Dermis blood vessel endothelial cell (primary cell): ENCODE results near the gene SMC1A. TPM values are rescaled to one million over a fixed set of nuclear protein-coding genes. Genes with fewer than 3 reads are reported as not detected.
"Not testable (repeated sequence)": the region's sequence is repeated elsewhere in the genome, so short reads cannot be mapped to it uniquely, and the experiment has no call there.

Experiments used
- DNase-seq: peaks from one replicate; pipeline ENCODE4 v3.0.0; 2010
- total RNA-seq: library from RNA; depleted of rRNA; stranded (reverse); fragments of >200 nt; gene quantifications from 2 replicates; pipeline ENCODE4 v1.2.3, GENCODE V29; 2014

Gene SMC1A
- total RNA-seq, 1 donor from 2014 or later, result 16.5 TPM

- no peak for DNase-seq
Measured at GRCh38 chrX:53421772-53422085, 725 bp downstream of the SMC1A start.

DNA sequence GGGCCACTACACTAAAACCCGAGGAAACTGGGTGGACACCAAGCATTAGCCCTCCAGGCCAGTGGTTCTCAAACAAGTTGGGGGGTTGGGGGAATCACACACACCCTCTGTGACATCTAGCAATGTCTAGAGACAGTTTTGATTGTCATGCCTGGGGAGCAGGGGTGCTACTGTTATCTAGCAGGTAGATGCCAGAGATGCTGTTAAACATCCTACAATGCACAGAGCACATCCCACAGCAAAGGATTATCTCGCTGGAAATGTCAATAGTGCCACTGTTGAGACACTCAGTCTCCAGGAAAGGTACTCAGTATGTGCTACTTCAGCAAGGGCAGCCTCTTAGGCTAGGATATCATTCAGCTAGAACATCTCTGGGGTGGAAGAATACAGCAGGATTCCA lies 1.3 kb downstream of the SMC1A start:
- no peak for DNase-seq

GRCh38 chrX:53420351-53420750 lies 2.1 kb downstream of the SMC1A start:
- DNase-seq, result not testable (repeated sequence)

DNA sequence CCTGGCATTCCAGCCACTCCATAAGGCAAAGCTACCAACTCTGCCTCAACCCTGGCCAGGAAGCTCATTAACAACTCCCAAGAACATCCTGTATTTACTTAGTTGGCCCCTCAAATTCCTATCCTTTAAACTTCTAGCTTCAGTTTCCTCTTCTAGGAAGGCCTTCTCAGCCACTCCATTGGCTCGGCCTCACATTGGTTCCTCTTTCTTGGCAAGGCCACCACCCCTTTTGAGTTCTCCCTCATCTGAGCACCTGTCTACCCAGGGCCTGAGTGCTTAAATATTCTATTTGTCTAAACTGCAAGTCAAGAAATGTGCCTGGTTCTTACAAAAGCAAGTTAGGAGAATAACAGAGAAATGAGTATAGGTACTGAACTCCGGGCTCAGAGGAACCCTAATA lies 10.0 kb downstream of the SMC1A start:
- no peak for DNase-seq

- no peak for DNase-seq
Measured at GRCh38 chrX:53403535-53403934, 18.9 kb downstream of the SMC1A start.

DNA sequence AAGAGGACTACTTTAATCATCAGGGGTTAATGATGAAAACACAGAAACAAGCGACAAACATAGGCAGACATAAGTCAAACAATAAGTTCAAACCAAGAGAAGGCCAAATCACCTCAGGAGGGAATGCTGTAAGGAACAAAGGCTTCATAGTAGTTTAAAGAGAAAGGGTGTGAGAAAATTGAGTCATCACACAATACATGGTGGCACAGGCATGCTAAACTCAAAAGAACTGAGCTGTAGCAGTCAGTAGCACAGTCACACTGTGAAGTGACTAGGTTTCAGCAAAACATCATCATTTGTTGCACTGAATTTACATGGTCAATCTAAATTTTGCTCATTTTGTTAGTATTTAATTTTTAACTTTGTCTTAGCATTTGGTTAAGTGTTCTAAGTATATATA lies 24.2 kb downstream of the SMC1A start:
- no peak for DNase-seq

DNA sequence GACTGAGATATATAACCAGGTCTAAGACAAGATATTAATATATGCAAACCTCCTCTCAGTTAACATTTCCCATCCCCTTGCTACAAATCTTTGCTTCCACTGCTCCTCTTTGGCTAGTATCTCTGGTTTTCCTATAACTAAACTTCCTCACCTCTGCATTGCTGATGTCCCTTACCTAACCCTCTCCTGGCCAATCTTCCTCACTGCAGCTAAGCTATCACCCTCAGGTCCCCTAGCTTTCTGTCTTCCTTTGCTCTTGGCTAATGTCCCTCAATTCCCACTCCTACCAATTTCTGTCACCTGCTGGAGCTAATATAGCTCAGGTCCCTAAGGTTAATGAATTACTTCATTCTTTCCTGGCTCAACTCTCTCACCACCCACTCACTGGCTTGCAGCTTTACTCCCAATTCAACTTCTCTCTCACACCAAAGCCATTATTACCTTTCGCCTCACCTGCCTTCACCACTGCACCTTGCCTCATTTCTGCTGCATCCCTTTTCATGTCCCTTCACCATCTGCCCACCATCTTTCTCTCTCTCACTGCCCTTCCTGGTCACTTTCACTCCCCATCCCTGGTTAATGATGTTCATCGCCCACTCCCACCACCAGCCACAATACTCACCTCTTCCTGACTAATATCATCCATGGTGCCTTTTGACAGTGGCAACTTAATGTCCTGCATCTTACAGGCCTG lies 26.7 kb downstream of the SMC1A start:
- DNase-seq, result no peak

DNA sequence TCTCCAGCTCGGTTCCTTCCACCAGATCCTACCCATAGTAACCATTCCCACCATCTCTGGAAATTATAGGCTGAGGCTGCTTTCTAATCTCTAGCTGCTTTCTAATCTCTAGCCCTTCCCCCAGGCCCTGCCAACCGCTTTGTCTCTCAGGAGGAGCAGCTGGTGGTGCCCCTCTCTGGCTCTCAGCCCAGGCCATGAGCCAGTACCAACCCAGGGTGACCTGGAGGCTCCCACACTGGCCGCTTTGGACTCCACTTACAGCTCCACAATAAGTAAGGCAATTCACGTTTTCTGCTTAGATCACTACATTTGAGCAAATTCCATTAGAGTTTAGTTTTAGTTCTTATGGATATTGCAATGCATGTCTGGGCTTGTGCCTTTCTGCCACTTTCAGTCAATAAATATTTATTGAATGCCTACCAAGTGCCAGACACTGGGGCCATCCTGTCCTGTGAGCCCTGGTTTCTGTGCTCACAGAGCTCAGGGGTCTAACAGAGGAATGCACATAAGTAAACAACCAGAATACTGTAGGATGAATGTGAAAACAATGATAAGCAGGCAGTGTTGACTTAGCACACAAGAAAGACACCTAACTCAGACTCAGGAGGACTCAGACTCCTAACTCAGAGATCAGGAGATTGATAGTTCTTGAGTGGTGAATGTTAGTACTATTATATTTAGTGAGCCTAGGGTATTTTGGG lies 38.9 kb downstream of the SMC1A start:
- DNase-seq, result no peak

DNA sequence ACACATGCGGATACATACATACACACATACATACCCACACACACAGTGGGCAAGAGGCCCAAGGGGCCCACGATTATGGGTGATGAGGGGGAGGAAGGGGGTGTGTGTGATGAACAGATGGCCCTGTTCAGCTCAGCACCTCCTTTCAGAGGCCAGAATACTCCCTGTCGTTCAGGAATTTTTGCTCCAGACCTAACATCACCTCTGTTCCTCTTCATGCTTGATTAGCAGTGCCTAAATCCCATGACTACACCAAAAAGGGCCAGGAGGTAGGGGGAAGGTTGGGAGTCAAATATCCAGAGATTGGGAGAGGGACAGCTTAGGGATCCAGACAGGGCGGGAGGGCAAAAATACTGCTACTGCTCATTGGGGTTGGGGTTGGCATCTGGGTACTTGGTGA lies 42.7 kb downstream of the SMC1A start:
- no peak for DNase-seq

DNA sequence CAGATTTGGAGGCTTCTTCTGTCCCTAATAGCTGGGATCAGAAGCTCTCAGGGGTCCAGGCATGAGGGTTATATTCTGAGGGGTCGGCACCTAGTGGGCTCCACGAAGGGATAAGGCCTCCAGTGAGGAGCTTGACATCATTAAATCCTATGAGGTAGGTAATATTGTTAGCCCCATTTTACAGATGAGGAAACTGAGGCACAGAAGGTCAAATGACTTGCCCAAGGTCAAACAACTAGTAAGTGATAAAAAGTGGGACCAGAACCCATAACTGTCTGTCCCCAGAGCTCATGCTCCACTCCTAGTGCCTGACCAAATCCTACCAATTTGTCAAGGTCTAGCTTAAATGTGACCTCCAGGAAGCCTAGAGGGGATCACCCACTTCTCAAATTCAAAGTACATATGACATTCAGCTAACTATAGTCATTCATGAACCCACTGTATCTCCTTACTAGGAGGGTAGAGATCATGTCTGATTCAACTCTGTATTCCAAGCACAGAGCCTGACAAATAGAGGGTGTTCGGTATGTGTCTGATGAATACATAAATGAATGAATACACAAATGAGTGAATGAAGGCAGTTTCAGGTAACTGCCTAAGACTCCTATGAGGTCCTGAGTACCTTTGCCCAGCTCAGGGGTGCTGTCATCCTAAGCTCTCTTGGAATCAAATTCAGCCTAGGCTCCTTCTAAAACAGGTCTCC lies 43.3 kb downstream of the SMC1A start:
- DNase-seq, result no peak

GRCh38 chrX:53377464-53377863 lies 45.0 kb downstream of the SMC1A start:
- no peak for DNase-seq

- no peak for DNase-seq
Measured at GRCh38 chrX:53376888-53377287, 45.6 kb downstream of the SMC1A start.

DNA sequence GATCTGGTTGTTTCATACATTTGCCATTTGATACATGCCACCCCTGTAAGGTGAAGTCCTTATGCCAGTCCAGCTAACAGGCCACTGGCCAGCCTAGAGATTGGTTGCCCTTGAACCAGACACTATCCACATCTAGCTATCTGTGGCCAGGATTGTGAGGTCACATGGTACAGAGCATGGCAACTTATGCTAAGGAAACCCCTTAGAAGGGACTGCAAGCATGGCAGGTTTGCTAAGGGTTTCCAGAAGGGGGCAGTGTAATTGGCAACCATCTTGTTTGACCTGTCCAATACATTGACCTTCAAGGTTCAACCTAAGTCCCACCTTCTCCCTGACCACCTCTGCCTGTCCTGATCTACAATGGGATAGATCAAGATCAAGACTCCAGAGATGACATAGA lies 47.5 kb downstream of the SMC1A start:
- no peak for DNase-seq

DNA sequence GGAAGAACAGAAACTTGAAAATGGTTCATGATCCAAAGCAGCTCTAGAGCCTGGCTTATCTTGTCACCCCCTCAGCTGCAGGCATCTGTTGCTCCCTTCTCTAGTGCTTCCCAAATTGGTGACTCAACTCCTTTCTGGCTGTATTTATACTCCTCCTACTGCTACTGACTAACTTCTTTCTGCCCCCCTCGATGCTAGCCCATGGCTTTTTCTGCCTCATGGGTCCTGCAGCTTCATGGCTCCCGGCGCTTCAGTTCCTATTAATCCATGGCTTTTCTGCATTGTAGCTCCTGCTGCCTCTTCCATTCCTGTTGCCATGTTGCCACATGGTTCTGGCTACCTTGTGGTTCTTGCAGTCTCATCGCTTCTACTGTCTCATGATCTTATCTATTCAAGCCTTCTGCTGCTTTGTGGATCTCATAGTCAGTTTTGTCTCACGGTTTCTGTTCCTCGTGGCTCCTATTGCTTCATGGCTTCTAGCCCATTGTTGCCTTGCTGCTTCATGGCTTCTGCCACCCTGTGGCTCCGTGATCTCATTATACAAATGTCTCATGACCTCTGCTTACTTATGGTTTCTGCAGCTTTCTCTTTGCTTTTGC lies 48.1 kb downstream of the SMC1A start:
- no peak for DNase-seq

DNA sequence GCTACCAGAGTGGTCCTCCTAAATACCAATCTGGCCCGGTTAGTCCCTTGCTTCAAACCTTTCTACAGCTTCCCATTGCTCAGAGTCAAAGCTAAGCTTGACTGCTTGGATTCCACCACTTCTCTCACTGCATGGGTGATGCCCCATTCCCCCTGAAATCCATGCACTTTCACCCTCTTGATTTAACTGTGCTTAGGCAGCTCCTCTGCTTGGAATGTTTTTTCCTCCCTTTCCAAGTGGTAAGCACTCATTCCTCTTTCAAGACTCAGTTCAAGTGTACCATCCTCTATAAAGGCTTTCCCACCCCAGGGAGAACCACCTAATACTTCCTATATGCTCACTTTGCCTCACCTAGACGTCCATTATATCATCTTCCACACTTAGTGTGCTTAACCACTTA lies 49.1 kb downstream of the SMC1A start:
- DNase-seq, result no peak

DNA sequence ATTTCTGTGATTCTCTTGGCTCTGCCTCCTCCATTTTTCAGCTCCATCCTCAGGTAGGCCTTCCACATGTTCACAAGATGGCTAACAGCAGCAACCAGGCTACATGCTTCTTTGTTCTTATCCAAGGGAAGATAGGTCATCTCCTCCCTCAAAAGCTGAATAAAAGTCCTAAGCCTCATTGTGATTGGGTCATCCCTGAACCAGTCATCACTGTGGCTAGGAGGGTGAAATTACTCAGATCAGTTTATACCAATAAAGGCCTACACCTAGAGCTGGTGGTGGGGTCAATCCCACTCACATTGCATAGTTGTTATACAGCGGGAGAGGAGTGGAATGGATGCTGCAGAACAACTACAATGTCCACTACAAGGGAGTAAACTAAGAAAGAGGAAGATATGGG lies 56.0 kb downstream of the SMC1A start:
- not testable (repeated sequence) for DNase-seq

DNA sequence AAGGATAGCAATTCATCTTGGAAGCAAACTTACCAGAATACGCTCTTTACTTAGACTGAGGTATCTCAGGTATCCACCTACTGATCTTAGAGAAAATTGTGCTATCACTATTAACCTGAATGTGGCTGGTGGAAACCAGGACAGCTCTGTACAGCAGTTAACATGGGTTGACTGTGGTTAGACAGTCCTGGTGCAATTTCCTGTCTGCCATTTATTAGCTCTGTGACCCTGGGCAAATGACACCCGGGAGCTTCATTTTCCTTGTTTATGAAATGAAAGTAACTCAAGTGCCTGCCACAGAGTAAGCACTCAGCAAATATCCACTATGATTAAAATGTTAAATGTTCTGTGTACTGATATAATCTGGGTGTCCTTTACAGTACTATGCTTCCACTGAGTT lies 60.0 kb downstream of the SMC1A start:
- no peak for DNase-seq

- DNase-seq, result peak; percentile 20
Measured at GRCh38 chrX:53357799-53358530, 64.5 kb downstream of the SMC1A start.

GRCh38 chrX:53356186-53356585 lies 66.3 kb downstream of the SMC1A start:
- DNase-seq, result peak; percentile 3

DNA sequence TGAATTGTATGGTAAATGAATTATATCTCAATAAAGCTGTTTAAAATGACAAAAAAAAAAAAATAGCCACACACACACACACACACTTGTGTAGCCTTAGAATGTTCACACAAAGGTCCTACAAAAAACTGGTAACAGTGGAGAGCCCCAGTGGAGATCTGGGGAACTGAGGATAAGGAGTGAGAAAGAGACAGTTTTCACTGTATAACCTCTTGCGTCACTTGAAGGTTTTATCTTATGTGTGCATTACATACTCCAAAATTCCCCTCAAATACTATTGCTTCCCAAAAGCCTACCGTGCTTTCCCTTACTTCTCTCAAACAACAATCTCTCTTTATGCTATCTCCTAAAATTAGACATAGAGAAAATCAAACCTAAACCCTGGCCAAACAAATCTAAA lies 67.8 kb downstream of the SMC1A start:
- no peak for DNase-seq

- no peak for DNase-seq
Measured at GRCh38 chrX:53347948-53348347, 74.5 kb downstream of the SMC1A start.

GRCh38 chrX:53340852-53341645 lies 81.4 kb downstream of the SMC1A start:
- no peak for DNase-seq
